Activated CD4-positive, alpha-beta T cell treated with anti-CD3 and anti-CD28 coated beads, Interleukin-2, amount 50 U/mL, for 16 hours (primary cell): Measurements from ENCODE around the gene MAD1L1.
"Not testable (repeated sequence)": the region's sequence is repeated elsewhere in the genome, so short reads cannot be mapped to it uniquely, and the experiment has no call there.

ENCODE experiments used
- DNase-seq: peaks from one replicate; pipeline ENCODE4 v3.0.0-alpha.2; 2020

Gene MAD1L1

DNA sequence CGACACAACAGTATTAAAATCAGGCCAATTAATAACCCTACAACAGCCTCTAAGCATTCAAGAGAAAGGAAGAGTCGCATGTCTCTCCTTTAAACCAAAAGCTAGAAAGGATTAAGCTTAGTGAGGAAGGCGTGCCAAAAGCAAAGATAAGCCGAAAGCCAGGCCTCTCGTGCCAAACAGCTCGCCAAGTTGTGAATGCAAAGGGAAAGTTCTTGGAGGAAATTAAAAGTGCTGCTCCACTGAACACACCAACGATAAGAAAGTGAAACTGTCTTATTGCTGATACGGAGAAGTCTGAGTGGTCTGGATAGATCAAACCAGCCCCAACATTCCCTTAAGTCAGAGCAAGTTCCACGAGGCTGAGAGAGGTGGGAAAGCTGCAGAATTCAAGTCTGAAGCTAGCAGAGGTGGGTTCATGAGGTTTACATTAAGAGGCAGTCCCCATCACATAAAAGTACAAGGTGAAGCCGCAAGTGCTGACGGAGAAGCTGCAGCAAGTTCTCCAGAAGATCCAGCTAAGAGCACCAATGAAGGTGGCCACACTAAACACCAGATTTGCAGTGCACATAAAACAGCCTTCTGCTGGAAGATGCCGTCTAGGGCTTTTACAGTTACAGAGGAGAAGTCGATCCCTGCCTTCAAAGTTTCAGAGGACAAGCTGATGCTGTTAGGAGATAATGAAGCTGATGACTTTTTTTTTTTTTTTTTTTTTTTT lies 194.8 kb downstream of the MAD1L1 start:
- peak; percentile 29 for DNase-seq

- DNase-seq = no peak
Measured at GRCh38 chr7:2037301-2037807, 195.4 kb downstream of the MAD1L1 start.

GRCh38 chr7:2036786-2037185 lies 196.0 kb downstream of the MAD1L1 start:
- no peak for DNase-seq

DNA sequence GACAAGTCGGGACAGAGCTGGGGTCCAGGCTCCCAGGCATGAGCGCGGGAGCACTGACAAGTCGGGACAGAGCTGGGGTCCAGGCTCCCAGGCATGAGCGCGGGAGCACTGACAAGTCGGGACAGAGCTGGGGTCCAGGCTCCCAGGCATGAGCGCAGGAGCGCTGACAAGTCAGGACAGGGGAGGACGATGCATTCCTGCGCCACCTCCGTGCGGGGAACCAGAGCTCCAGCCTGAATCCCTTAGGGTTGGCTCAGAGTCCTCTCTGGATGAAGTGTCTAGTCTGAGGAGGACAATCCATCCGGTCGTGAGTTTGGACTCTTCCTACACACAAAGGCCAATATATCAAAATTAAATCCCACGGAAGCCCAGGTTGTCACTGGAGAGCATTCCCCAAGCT lies 196.5 kb downstream of the MAD1L1 start:
- not testable (repeated sequence) for DNase-seq

DNA sequence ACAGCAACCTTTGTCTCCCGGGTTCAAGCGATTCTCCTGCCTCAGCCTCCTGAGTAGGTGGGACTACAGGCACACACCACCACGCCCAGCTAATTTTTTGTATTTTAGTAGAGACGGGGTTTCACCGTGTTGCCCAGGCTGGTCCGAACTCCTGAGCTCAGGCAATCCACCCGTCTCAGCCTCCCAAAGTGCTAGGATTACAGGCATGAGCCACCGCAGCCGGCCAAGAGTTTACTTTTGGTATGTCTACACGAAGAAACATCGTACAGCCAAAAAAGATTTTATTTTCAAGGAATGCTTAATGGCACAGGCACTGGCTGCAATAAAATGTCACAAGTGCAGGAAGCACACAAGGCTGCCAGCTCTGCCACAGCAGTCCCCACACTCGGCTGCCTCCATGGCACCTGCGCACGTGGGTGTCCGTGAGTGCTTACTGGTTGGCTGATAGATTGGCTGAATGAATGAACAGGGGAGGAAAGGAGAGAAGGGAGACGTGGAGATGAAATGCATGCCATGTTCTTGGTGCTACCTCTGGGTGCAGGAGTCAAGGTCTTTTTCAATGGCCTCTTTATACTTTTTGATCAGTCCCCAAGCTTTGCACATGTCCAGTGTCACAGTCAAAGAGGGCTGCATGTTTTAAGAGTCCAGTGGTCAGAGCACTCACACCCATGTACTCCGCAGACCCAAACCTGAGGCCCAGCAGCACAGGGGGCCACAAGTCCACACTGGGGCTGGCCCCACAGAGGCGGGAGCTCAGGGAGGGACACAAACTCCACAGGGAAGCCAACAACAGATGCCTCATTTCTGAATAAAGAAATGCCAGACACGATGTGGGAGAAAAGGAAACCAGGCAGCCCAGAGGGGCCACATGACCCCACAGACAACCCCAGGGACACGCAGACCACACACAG lies 198.2 kb downstream of the MAD1L1 start:
- no peak for DNase-seq

DNA sequence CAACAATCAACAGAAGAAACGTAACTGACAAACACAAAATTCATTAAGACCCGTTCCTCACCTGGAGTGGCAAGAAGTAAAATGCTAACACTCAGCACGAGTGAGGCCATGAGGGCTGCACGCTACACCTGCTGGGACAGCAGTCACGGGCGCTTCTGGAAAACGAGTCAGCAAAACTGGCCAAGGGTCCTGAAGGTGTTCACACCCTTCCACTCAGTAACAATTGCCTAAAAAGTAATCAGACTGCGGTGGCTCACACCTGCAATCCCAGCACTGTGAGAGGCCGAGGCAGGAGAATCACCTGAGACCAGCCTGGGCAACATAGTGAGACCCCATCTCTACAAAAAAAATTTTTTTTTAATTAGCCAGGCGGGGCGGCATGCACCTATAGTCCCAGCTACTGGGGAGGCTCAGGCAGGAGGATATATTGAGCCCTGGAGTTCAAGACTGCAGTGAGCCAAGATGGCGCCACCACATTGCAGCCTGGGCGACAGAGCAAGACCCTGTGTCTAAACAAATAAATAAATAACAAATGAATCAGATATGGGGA lies 199.1 kb downstream of the MAD1L1 start:
- no peak for DNase-seq

GRCh38 chr7:2032876-2033407 lies 199.8 kb downstream of the MAD1L1 start:
- no peak for DNase-seq

- DNase-seq = no peak
Measured at GRCh38 chr7:2032030-2032875, 200.5 kb downstream of the MAD1L1 start.

DNA sequence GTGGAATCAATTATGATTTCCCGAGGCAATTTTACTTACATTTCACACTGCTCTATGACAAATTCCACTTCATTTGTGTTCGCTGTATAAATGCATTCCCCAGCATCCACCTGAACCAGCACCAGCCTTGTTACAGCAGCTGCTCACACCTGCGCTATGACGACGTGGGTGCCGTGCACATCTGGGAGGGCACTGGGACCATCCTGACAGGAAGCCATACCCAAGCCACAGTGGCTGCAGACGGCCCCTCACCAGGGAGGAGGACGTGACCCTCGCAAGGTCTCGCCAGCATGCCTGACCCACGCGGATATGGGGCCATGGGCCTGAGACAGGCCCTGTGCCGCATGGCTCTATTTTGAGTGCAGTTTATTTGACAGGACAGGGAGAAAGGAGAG lies 201.3 kb downstream of the MAD1L1 start:
- DNase-seq = no peak

GRCh38 chr7:2030475-2031450 lies 202.0 kb downstream of the MAD1L1 start:
- no peak for DNase-seq

- DNase-seq = no peak
Measured at GRCh38 chr7:2029936-2030335, 202.8 kb downstream of the MAD1L1 start.

DNA sequence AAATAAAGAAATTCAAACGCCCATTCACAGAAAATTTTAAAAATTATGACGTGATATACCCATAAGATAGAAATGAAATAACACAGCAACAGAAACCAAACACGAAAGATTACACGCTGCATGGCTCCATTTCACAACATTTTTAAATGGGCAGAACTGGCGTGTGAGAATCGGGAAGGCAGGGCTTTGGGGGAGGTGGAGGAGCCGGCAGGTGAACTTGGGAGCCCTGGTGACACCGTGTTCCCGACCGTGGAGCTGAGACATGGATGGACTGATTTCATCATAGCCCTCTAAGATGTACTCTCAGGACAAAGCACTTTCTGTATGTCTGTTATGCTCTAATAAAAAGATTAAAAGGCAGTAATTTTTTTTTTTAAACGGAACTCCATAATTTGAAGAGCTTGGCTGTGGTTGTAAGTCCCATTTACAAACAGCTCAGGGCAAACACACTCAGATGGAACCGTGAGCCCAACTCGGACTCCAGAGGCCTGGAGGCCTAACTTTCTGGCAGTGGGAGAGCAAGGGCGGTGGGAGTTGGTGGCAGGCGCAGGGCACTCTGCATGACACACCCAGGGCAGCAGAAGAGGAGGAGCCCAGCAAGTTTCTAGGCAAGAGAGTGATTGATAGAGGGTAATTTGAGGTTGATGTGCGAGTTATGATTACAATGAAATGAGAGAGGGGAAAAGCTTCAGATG lies 203.4 kb downstream of the MAD1L1 start:
- no peak for DNase-seq

DNA sequence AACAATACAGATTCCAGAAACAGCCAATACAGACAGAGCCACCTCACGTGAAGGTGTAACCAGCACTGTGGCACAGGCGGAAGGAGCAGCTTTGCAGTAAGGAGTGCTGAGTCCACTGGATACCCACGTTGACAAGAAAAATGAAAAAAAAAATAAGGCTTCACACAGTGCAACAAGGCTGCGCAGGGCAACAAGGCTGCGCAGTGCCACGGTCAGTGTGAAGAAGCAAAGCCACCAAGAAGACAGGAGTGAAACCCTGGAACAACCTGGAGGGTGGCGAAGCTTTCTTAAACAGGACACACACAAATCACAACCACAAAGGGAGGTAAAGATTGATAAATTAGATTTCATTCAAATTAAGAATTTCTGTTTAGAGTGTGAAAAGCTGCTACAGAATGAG lies 204.0 kb downstream of the MAD1L1 start:
- no peak for DNase-seq

DNA sequence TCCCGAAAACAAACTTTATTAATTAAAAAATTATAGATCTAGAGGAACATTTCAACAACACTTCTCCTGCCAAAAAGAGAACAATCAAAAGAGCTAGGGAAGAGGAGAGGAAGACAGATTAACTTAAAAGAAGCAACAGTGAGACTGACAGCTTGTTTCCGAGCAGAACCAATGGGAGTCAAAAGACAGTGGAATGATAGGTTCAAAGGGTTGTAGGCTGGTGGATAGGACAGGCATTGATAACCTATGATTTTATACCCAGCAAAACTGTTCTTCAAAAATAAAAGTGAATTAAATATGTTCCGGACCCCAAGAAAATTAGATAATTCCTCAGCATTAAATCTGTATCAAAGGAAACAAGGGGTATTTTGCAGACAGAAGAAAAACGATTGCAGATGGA lies 207.6 kb downstream of the MAD1L1 start:
- DNase-seq = no peak

DNA sequence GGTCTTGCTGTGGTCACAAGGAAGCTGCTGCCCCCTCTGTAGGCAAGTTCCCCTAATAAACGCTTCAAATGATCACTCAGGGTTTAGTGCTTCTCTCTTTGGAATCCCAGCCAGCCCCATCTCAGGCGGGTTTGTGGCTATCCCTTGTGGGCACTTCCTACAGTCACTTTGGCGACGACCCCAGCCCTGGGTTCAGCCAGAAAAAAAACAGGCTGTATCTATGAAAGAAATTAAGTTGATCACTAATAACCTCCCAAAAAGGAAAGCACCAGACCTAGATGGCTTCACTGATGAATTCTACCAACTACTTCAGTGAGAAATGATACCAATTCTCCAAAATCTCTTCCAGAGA lies 208.2 kb downstream of the MAD1L1 start:
- DNase-seq = no peak

GRCh38 chr7:2023877-2024566 lies 208.7 kb downstream of the MAD1L1 start:
- no peak for DNase-seq

GRCh38 chr7:2022737-2023250 lies 210.0 kb downstream of the MAD1L1 start:
- DNase-seq = no peak

- DNase-seq = no peak
Measured at GRCh38 chr7:2022021-2022409, 210.7 kb downstream of the MAD1L1 start.

DNA sequence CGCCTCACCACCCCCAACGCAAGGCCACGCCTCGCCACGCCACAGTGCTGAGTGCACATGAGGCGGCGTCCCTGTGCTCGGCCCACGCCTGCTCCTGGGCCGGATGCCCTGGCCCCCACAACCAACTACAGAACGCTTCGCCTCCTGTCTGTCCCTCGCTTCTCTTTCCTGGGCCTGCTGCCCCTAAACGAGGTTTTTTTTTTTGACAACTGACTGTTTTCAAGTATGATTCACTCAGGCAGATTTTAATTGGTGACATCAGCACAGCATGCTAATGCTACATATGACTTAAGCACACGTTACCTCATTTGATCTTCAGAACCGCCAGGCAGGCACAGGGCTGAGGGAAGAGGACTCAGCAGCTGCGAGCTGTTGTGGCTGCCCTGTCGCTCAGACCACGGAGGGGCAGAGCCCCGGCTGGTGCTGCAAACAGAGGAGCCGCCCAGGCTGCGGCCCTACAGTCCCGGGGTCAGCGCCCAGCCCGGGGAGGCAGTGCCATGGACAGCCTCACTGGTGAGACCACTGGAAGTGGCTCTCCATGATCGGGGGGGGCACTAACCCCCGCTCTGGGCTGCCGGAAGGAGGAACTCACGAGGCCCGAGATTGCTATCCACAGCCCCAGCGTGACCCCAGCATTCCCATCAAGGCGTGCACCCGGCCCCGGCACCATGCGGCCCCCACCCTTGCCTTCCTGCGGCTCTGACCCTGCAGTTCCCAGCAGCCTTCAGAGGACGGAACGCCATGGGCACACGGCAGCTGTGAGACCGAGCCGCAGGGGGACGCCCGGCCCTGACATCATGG lies 212.8 kb downstream of the MAD1L1 start:
- DNase-seq = peak; percentile 13
